Activated naive CD4-positive, alpha-beta T cell treated with anti-CD3 and anti-CD28 coated beads, Interleukin-2, amount 50 U/mL, for 24 hours (primary cell): ENCODE results near the gene MFN2.

Experiments
- H3K27ac Mint-ChIP-seq: one replicate; pipeline ENCODE4 v1.8.0; 2021; ENCODE audit warnings: mild to moderate bottlenecking, mixed read lengths
- H3K27me3 Mint-ChIP-seq: one replicate; pipeline ENCODE4 v1.8.0; 2021; ENCODE audit warnings: mixed read lengths
- H3K36me3 Mint-ChIP-seq: one replicate; pipeline ENCODE4 v1.8.0; 2021; ENCODE audit warnings: mixed read lengths
- H3K4me1 Mint-ChIP-seq: one replicate; pipeline ENCODE4 v1.8.0; 2021; ENCODE audit warnings: mixed read lengths
- H3K4me3 Mint-ChIP-seq: one replicate; pipeline ENCODE4 v1.8.0; 2021; ENCODE audit warnings: mild to moderate bottlenecking, mixed read lengths
- H3K9me3 Mint-ChIP-seq: one replicate; pipeline ENCODE4 v1.8.0; 2021; ENCODE audit warnings: mixed read lengths

MFN2 gene

GRCh38 chr1:11981378-11982009 is 1.2 kb downstream of the MFN2 start:
- Mint-ChIP-seq H3K36me3 (peaks cover 12% of the 10 kb centered on the region), H3K27ac (peak overlapping the region; percentile 86), H3K27me3 (no peaks in the 10 kb centered on the region), H3K4me3 (peak overlapping the region; percentile 97), H3K9me3 (no peaks in the 10 kb centered on the region), H3K4me1 (peaks cover 53% of the 10 kb centered on the region)

- peaks cover 53% of the 10 kb centered on the region for H3K4me1 Mint-ChIP-seq
- H3K4me3 Mint-ChIP-seq, result peak overlapping the region; percentile 97
- no peaks in the 10 kb centered on the region for H3K9me3 Mint-ChIP-seq
- no peaks in the 10 kb centered on the region for H3K27me3 Mint-ChIP-seq
- H3K27ac Mint-ChIP-seq, result peak overlapping the region; percentile 86
- H3K36me3 Mint-ChIP-seq, result peaks cover 12% of the 10 kb centered on the region
These were observed 1.8 kb downstream of the MFN2 start for GRCh38 chr1:11982010-11982392.

GRCh38 chr1:11984121-11984520 is 3.9 kb downstream of the MFN2 start:
- peaks cover 15% of the 10 kb centered on the region for H3K36me3 Mint-ChIP-seq

GRCh38 chr1:11984576-11984975 is 4.3 kb downstream of the MFN2 start:
- no peaks in the 10 kb centered on the region for H3K27me3 Mint-ChIP-seq
- no peak overlapping the region for H3K27ac Mint-ChIP-seq
- H3K9me3 Mint-ChIP-seq, result no peaks in the 10 kb centered on the region
- H3K36me3 Mint-ChIP-seq, result peaks cover 17% of the 10 kb centered on the region
- H3K4me1 Mint-ChIP-seq, result peaks cover 56% of the 10 kb centered on the region
- no peak overlapping the region for H3K4me3 Mint-ChIP-seq

More at GRCh38 chr1:11984121-11984520, 3.9 kb downstream of the MFN2 start:
- Mint-ChIP-seq H3K4me1 (peaks cover 56% of the 10 kb centered on the region), H3K27me3 (no peaks in the 10 kb centered on the region), H3K4me3 (no peak overlapping the region), H3K9me3 (no peaks in the 10 kb centered on the region), H3K27ac (no peak overlapping the region)

- peaks cover 18% of the 10 kb centered on the region for H3K36me3 Mint-ChIP-seq
- no peaks in the 10 kb centered on the region for H3K9me3 Mint-ChIP-seq
- H3K27ac Mint-ChIP-seq, result no peak overlapping the region
- no peak overlapping the region for H3K4me3 Mint-ChIP-seq
- H3K4me1 Mint-ChIP-seq, result peaks cover 52% of the 10 kb centered on the region
- H3K27me3 Mint-ChIP-seq, result no peaks in the 10 kb centered on the region
These were observed 4.9 kb downstream of the MFN2 start for GRCh38 chr1:11985171-11985570.

- no peak overlapping the region for H3K4me3 Mint-ChIP-seq
- no peaks in the 10 kb centered on the region for H3K9me3 Mint-ChIP-seq
- H3K27ac Mint-ChIP-seq, result no peak overlapping the region
- peaks cover 23% of the 10 kb centered on the region for H3K36me3 Mint-ChIP-seq
- H3K27me3 Mint-ChIP-seq, result no peaks in the 10 kb centered on the region
- H3K4me1 Mint-ChIP-seq, result peaks cover 52% of the 10 kb centered on the region
These were observed 5.6 kb downstream of the MFN2 start for GRCh38 chr1:11985851-11986250.

GRCh38 chr1:11989669-11990068 is 9.4 kb downstream of the MFN2 start:
- peaks cover 16% of the 10 kb centered on the region for H3K4me1 Mint-ChIP-seq
- no peaks in the 10 kb centered on the region for H3K27me3 Mint-ChIP-seq
- no peak overlapping the region for H3K4me3 Mint-ChIP-seq
- H3K9me3 Mint-ChIP-seq, result no peaks in the 10 kb centered on the region
- H3K27ac Mint-ChIP-seq, result no peak overlapping the region
- peaks cover 20% of the 10 kb centered on the region for H3K36me3 Mint-ChIP-seq

- Mint-ChIP-seq H3K4me3 (no peak overlapping the region), H3K4me1 (peaks cover 12% of the 10 kb centered on the region), H3K36me3 (peaks cover 22% of the 10 kb centered on the region), H3K9me3 (no peaks in the 10 kb centered on the region), H3K27ac (no peak overlapping the region), H3K27me3 (no peaks in the 10 kb centered on the region)
These were observed 10.2 kb downstream of the MFN2 start for GRCh38 chr1:11990303-11991032.

GRCh38 chr1:11991969-11992676 is 11.9 kb downstream of the MFN2 start:
- Mint-ChIP-seq H3K36me3 (peaks cover 26% of the 10 kb centered on the region), H3K9me3 (no peaks in the 10 kb centered on the region), H3K4me3 (no peak overlapping the region), H3K4me1 (peaks cover 5% of the 10 kb centered on the region), H3K27me3 (no peaks in the 10 kb centered on the region), H3K27ac (no peak overlapping the region)

- Mint-ChIP-seq H3K4me3 (no peak overlapping the region), H3K4me1 (no peaks in the 10 kb centered on the region), H3K9me3 (no peaks in the 10 kb centered on the region), H3K27ac (no peak overlapping the region), H3K36me3 (peaks cover 16% of the 10 kb centered on the region), H3K27me3 (no peaks in the 10 kb centered on the region)
These were observed 17.0 kb downstream of the MFN2 start for GRCh38 chr1:11997081-11997850.

- Mint-ChIP-seq H3K9me3 (no peaks in the 10 kb centered on the region), H3K27me3 (no peaks in the 10 kb centered on the region), H3K27ac (no peak overlapping the region), H3K4me3 (no peak overlapping the region), H3K4me1 (no peaks in the 10 kb centered on the region), H3K36me3 (peaks cover 20% of the 10 kb centered on the region)
These were observed 18.4 kb downstream of the MFN2 start for GRCh38 chr1:11998636-11999035.

GRCh38 chr1:11999236-11999635 is 19.0 kb downstream of the MFN2 start:
- peaks cover 23% of the 10 kb centered on the region for H3K36me3 Mint-ChIP-seq
- no peaks in the 10 kb centered on the region for H3K9me3 Mint-ChIP-seq
- H3K27ac Mint-ChIP-seq, result no peak overlapping the region
- H3K27me3 Mint-ChIP-seq, result no peaks in the 10 kb centered on the region
- H3K4me1 Mint-ChIP-seq, result no peaks in the 10 kb centered on the region
- H3K4me3 Mint-ChIP-seq, result no peak overlapping the region

- Mint-ChIP-seq H3K9me3 (no peaks in the 10 kb centered on the region), H3K27me3 (no peaks in the 10 kb centered on the region), H3K27ac (no peak overlapping the region), H3K4me3 (no peak overlapping the region), H3K36me3 (peaks cover 22% of the 10 kb centered on the region), H3K4me1 (no peaks in the 10 kb centered on the region)
These were observed 21.1 kb downstream of the MFN2 start for GRCh38 chr1:12001249-12001917.

- Mint-ChIP-seq H3K4me3 (no peak overlapping the region), H3K9me3 (no peaks in the 10 kb centered on the region), H3K27ac (no peak overlapping the region), H3K4me1 (no peaks in the 10 kb centered on the region), H3K36me3 (peaks cover 21% of the 10 kb centered on the region), H3K27me3 (no peaks in the 10 kb centered on the region)
These were observed 21.8 kb downstream of the MFN2 start for GRCh38 chr1:12001996-12002493.

GRCh38 chr1:12003762-12004161 is 23.5 kb downstream of the MFN2 start:
- Mint-ChIP-seq H3K36me3 (peaks cover 25% of the 10 kb centered on the region), H3K9me3 (no peaks in the 10 kb centered on the region), H3K4me1 (no peaks in the 10 kb centered on the region), H3K27ac (no peak overlapping the region), H3K27me3 (no peaks in the 10 kb centered on the region), H3K4me3 (no peak overlapping the region)
